Immature natural killer cell (primary cell): ENCODE results near the gene PTTG1IP. TPM values are rescaled to one million over a fixed set of nuclear protein-coding genes. Genes with fewer than 3 reads are reported as not detected.
A peak's percentile ranks its signal among the peaks of the same experiment; 100 is the strongest.
"Not testable (repeated sequence)": the region's sequence is repeated elsewhere in the genome, so short reads cannot be mapped to it uniquely, and the experiment has no call there.

Experiments
- DNase-seq, 3 donors: peaks; one replicate each; pipeline ENCODE4 v3.0.0; 2022; ENCODE audit warnings: mixed read lengths in 1 of 3
- H3K27ac Mint-ChIP-seq, 6 donors: one replicate each; pipeline ENCODE4 v1.8.0; 2020; ENCODE audit warnings: mixed read lengths in 6 of 6, mild to moderate bottlenecking in 5 of 6, inconsistent platforms in 4 of 6, moderate library complexity in 3 of 6
- H3K27me3 Mint-ChIP-seq, 3 donors: one replicate each; pipeline ENCODE4 v1.8.0; 2020 to 2021; ENCODE audit warnings: low read depth in 3 of 3, mild to moderate bottlenecking in 3 of 3, mixed read lengths in 3 of 3, moderate library complexity in 3 of 3, inconsistent platforms in 1 of 3
- H3K36me3 Mint-ChIP-seq, 3 donors: one replicate each; pipeline ENCODE4 v1.8.0; 2020; ENCODE audit warnings: mixed read lengths in 3 of 3, inconsistent platforms in 2 of 3, mild to moderate bottlenecking in 2 of 3
- H3K4me1 Mint-ChIP-seq, 2 donors: one replicate each; pipeline ENCODE4 v1.8.0; 2020; ENCODE audit warnings: inconsistent platforms in 2 of 2, mild to moderate bottlenecking in 2 of 2, mixed read lengths in 2 of 2, moderate library complexity in 1 of 2
- H3K4me3 Mint-ChIP-seq, 5 donors: one replicate each; pipeline ENCODE4 v1.8.0; 2020; ENCODE audit warnings: mild to moderate bottlenecking in 5 of 5, mixed read lengths in 5 of 5, inconsistent platforms in 3 of 5, moderate library complexity in 3 of 5
- H3K9me3 Mint-ChIP-seq, 6 donors: one replicate each; pipeline ENCODE4 v1.8.0; 2020; ENCODE audit warnings: mild to moderate bottlenecking in 6 of 6, mixed read lengths in 6 of 6, inconsistent platforms in 4 of 6, moderate library complexity in 3 of 6
- polyA plus RNA-seq, 3 donors: library from polyadenylated mRNA; unstranded; fragments of 300-500 nt; fragmentation: Illumina TruSeq; gene quantifications; one replicate each; pipeline ENCODE4 v1.2.3, GENCODE V29; 2021

Gene PTTG1IP
- polyA plus RNA-seq, 3 donors from 2014 or later: 67.7 to 103 (median 92.9) TPM

DNA sequence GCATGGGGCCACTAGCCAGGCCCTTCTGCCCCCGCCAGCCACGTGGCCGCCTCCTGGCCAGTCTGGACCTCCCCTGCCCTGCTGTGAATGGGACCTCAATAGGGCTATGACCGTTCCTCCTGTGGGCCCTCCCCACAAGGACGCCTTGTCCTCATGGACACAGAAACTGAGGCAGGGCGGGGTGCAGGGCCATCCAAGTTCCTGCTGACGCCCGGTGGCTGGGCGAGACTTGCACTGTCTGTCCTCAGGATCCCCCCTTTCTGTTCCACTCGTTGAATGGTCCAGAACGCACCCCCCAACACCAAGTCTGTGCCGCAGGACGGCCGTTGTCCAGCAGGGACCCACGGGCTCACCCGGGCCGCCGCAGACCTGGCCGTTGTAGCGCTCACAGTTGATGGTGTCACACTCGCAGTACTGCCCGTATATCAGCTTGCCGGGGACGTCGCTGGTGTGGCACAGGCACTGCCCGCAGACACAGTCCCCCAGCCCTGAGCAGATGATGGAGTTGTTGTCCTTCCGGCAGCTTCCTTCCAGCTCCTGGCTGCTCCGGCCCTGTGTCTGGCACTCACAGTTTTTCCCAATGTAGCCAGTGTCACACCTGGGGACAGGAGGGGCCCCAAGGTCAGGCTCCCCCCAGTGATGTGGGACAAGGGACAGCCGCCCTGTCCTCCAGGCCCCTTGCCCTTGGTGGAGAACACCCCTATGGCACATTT is 16.3 kb upstream of the PTTG1IP start:
- no peak overlapping the region for H3K4me3 Mint-ChIP-seq
- H3K27me3 Mint-ChIP-seq: peaks cover 15 to 27% (median 17%) of the 10 kb centered on the region in 3 donors
- DNase-seq: no peak
- peaks cover 32 to 34% of the 10 kb centered on the region in 2 donors for H3K4me1 Mint-ChIP-seq
- H3K9me3 Mint-ChIP-seq: no peaks in the 10 kb centered on the region
- H3K36me3 Mint-ChIP-seq: peaks cover 14 to 19% (median 18%) of the 10 kb centered on the region in 3 donors
- H3K27ac Mint-ChIP-seq: peak overlapping the region in 1 of 6 donors; percentile 24

DNA sequence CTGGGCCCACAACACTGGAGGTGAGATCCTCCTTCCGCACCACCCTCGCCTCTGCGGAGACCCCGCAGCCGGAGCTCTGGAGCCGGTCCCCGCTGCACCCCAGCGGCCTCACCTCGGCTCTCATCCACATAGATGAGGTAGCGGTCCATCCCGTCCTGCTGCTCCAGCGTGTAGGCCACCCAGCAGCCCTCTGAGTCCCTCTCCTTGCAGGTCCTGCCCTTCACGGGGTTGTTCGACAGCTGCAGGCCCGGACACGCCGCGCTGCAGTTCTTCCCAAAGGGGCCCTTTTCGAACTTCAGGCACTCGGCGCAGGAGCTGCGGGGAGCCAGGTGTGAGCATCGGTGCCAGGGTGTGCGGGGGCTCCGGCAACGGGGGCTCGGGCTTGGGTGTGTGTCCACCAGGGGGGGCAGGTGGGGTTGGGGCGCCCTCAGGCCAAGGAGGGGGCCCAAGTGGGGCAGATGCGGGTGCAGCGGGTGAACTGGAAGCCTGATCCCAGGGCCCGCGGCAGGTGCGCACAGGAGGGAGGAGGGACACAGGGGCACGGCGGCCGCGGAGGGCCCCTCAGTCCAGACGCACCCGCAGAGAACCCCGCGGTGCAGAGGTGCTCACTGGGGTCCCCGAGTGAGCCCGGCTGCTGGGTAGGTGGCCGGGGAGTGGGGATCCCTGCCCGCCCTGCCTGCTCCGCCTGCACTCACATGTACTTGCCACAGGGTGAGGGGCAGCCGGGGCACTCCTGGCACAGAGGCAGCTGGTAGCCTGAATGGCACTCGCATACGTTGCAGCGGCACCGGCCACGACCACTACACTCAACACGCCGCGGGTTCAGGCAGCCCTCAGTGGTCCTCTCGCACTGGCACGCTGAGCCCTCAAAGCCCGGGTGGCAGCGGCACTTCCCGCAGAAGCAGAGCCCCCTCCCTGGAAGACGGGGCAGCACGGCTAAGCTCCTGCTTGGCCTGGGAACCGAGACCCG is 15.4 kb upstream of the PTTG1IP start:
- Mint-ChIP-seq H3K27me3 (peaks cover 15 to 27% (median 16%) of the 10 kb centered on the region in 3 donors), H3K4me1 (peaks cover 32 to 34% of the 10 kb centered on the region in 2 donors), H3K4me3 (no peak overlapping the region), H3K9me3 (no peaks in the 10 kb centered on the region), H3K27ac (no peak overlapping the region), H3K36me3 (peaks cover 13 to 18% (median 17%) of the 10 kb centered on the region in 3 donors)
- DNase-seq: no peak

DNA sequence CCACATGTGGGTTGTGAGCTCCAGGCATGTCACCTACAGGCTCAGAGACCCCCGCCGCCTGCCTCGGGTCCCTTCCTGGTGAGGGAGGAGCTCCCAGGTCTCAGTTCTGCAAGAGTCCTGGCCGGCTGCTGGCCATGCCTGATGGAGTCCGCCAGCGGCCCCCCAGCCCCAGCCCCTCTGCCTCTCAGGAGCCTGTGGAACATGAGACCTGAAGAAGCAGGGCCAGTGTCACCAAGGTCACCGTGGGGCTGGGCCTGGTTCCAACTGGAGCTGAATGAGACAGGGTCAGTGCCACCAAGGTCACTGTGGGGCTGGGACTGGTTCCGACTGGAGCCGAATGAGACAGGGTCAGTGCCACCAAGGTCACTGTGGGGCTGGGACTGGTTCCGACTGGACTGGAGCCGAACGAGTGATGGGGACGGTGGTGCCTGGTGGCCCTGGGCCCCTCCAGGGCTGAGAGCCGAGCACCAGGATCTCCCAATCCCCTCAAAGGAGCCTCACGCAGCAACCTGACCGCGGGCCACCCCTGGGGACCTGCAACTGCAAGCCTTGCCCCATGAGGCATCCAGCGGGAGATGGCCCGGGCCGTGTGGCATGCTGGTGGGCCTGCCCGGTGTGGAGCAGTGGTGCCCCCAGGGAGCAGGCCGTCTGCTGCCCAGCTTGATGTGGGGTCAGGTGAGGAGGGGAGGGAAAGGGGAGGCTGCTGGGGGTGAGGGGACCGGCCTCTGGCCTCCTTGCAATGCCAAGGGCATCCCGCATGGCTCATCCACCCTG is 14.5 kb upstream of the PTTG1IP start:
- H3K9me3 Mint-ChIP-seq: no peaks in the 10 kb centered on the region
- no peak for DNase-seq
- peaks cover 24 to 25% of the 10 kb centered on the region in 2 donors for H3K4me1 Mint-ChIP-seq
- H3K4me3 Mint-ChIP-seq: no peak overlapping the region
- peaks cover 9 to 13% (median 12%) of the 10 kb centered on the region in 3 donors for H3K36me3 Mint-ChIP-seq
- peaks cover 10 to 24% (median 16%) of the 10 kb centered on the region in 3 donors for H3K27me3 Mint-ChIP-seq
- H3K27ac Mint-ChIP-seq: no peak overlapping the region

DNA sequence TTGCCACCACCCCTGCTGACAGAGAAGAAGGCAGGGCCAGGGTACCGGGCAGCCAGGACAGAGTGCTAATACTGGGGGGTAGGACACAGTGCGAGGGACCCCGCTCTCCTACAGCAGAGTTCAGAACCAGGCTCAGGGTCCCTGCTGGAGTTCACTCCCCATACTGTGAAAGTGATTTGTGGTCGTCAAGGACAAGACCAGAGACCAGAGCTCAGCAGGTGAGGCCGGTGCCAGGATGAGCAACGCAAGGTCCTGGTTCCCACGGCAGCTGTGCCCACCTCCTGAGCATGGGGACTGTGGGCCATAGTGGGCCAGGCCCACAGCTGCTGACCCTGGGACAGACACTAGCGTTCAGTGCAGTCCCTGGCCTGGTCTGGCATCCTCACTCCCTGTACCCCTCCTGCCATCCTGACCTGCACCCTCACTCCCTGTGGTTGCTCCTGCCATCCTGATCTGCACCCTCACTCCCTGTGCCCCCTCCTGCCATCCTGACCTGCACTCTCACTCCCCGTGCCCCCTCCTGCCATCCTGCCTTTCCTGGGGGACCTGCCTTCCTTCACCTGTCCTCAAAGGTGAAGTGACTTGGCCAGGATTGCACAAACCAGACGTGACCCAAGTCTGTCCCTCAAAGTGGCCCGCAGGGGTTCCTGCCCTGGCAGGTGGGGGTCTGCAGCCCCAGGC is 13.8 kb upstream of the PTTG1IP start:
- Mint-ChIP-seq H3K9me3 (no peaks in the 10 kb centered on the region), H3K4me3 (no peak overlapping the region), H3K27me3 (peaks cover 10 to 20% (median 16%) of the 10 kb centered on the region in 3 donors), H3K27ac (peak overlapping the region in 4 of 6 donors; percentile 16 to 64 (median 52)), H3K36me3 (peaks cover 4 to 13% (median 8%) of the 10 kb centered on the region in 3 donors), H3K4me1 (peaks cover 23 to 24% of the 10 kb centered on the region in 2 donors)
- DNase-seq: no peak

DNA sequence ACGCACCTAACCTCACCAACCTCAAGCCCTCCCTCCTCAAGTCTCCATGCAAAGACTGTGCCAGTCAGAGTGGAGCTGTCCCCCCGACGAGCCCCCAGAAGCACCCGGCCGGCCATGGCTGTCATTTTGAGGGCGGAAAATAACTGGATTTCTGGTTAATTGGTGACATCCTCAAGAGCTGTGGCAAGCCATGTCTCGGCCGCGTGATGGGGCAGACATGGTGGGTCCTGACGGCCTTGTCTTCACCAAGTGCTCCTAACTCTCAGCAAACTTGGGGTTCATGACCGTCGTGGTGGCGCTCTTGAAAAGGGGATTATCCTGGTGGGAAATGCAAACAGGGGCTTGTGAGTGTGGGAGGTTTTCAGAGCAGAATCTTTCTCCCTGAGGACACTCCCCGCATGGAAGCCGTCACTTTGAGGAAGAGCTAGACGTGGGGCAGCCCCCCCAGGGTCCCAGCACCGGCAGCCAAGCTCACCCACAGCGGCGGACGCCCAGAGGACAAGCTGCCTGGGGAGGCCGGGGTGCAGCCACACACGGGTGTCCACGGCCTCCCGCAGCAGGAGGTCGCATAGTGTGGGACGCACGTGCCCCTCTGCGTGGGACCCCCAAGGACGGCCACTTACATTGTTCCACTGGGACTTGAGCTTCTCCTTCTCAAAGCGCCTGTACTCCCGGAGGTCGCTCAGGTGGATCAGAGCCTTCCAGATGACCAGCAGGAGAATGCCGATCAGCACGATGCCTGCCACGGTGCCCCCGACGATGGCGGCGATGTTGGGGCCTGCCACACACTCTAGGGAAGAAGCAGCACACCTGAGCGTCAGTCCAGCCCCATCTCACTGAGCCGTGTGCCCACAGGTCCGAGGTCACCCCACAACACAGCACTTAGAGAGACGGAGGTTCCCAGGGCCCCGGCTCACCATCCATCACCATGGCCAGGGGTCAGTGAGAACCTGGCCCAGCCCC is 12.9 kb upstream of the PTTG1IP start:
- H3K4me3 Mint-ChIP-seq: no peak overlapping the region
- H3K27ac Mint-ChIP-seq: peak overlapping the region in 5 of 6 donors; percentile 16 to 72 (median 61)
- peaks cover 32% of the 10 kb centered on the region in 2 donors for H3K4me1 Mint-ChIP-seq
- no peaks in the 10 kb centered on the region for H3K9me3 Mint-ChIP-seq
- peaks cover 10 to 16% (median 16%) of the 10 kb centered on the region in 3 donors for H3K27me3 Mint-ChIP-seq
- DNase-seq: peak in 2 of 3 donors; percentile 38 to 39
- peaks cover 4 to 13% (median 8%) of the 10 kb centered on the region in 3 donors for H3K36me3 Mint-ChIP-seq

DNA sequence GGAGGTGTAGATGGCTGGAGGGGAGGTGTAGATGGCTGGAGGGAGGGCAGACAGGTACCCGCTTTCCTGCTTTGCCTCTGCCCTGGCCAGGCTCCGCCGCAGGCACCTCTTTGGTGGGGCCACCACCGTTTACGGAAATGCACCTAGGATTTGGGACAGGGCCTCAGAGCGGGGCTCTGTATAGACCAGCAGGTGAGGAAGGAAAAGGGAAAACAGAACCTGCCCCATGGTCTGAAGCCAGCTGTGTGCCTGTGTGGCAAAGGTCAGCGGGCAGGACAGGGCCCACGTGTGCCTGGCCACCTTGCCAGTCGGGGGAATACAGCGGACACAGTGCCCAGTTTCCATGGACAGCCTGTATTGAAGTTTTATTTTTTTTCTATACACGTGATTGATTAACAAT is 12.1 kb upstream of the PTTG1IP start:
- Mint-ChIP-seq H3K36me3 (peaks cover 4 to 13% (median 8%) of the 10 kb centered on the region in 3 donors), H3K27ac (peak overlapping the region; percentile 5 to 65 (median 18)), H3K4me3 (no peak overlapping the region), H3K27me3 (peaks cover 10 to 16% (median 13%) of the 10 kb centered on the region in 3 donors), H3K9me3 (no peaks in the 10 kb centered on the region), H3K4me1 (peaks cover 38 to 39% of the 10 kb centered on the region in 2 donors)
- no peak for DNase-seq

DNA sequence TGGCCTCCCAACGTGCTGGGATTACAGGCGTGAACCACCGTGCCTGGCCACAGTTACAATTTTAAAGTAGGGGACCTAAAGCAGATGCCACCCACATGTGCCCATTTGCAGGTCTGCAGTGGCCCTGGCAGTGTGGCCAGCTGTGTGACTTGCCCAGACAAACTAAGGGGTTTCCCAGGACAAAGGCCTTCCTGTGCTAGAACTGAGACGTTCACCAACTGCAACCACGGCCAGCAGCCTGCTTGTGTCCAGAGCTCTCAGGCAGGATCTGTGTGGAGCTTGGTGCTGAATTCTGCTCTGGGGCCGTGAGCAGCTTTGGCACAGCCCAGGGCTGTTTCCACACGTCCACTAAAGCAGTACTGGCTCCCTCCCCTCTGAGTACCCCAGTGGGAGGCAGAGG is 10.6 kb upstream of the PTTG1IP start:
- Mint-ChIP-seq H3K27me3 (peaks cover 5 to 16% (median 10%) of the 10 kb centered on the region in 3 donors), H3K27ac (peak overlapping the region; percentile 61 to 82 (median 69)), H3K9me3 (no peaks in the 10 kb centered on the region), H3K36me3 (peaks cover 4 to 13% (median 8%) of the 10 kb centered on the region in 3 donors), H3K4me1 (peaks cover 38 to 41% of the 10 kb centered on the region in 2 donors), H3K4me3 (no peak overlapping the region)
- no peak for DNase-seq

DNA sequence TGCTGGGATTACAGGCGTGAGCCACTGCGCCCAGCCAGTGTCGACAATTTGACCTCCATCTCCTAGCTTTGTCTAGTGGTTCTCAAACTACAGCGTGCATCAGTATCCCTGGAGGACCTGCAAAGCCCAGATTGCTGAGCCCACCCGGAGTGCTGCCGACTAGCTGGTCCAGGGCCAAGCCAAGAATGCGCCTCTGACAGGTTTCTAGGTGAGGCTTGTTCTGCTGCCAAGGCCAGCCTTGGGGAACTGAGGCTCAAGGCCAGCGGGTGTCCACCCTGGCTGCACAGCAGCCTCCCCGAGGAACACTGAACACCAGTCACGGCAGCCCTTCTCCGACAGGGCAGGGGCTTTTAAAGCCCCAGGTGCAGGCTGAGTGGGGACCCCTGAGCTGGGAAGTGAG is 9.8 kb upstream of the PTTG1IP start:
- H3K4me3 Mint-ChIP-seq: no peak overlapping the region
- peaks cover 5 to 13% (median 10%) of the 10 kb centered on the region in 3 donors for H3K27me3 Mint-ChIP-seq
- H3K27ac Mint-ChIP-seq: peak overlapping the region in 1 of 6 donors; percentile 61
- H3K9me3 Mint-ChIP-seq: no peaks in the 10 kb centered on the region
- DNase-seq: no peak
- H3K36me3 Mint-ChIP-seq: peaks cover 4 to 13% (median 8%) of the 10 kb centered on the region in 3 donors
- H3K4me1 Mint-ChIP-seq: peaks cover 38 to 41% of the 10 kb centered on the region in 2 donors

DNA sequence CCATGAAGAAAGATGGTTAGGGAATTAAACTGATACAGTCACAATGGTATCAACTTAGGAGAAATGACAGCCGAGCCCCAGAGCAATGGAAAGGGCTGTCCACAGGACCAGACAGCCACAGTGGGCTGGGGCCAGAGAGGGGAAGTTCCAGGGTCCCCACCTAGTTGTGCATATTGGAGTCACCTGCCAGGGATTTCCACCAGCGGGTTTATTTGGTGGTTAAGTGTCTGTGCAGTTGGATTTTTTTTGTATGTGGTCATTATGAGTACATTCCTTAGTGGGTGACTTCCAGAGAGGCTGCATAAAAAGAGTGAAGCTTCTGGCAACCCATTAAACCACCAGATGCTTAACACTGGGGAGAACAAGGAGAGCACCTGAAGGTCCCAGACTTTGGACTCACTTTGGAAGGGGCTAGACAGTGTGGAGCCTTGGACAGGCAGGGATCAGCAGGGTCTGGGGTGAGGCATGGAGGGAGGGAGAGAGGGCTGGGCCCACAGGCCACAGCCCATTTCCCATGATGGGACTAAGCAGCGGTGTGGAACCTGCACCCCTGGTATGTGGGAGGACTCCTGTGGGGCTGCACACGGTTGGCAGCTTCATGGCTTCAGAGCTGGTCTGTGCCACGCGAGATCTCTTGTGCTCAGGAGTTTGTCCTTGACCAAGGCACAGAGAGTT is 7.8 kb upstream of the PTTG1IP start:
- H3K9me3 Mint-ChIP-seq: no peaks in the 10 kb centered on the region
- H3K27me3 Mint-ChIP-seq: peaks cover 0 to 7% (median 6%) of the 10 kb centered on the region in 3 donors
- peak overlapping the region; percentile 27 to 87 (median 54) for H3K27ac Mint-ChIP-seq
- no peak overlapping the region for H3K4me3 Mint-ChIP-seq
- peaks cover 4 to 9% (median 8%) of the 10 kb centered on the region in 3 donors for H3K36me3 Mint-ChIP-seq
- DNase-seq: peak in 1 of 3 donors; percentile 27
- peaks cover 32 to 40% of the 10 kb centered on the region in 2 donors for H3K4me1 Mint-ChIP-seq

DNA sequence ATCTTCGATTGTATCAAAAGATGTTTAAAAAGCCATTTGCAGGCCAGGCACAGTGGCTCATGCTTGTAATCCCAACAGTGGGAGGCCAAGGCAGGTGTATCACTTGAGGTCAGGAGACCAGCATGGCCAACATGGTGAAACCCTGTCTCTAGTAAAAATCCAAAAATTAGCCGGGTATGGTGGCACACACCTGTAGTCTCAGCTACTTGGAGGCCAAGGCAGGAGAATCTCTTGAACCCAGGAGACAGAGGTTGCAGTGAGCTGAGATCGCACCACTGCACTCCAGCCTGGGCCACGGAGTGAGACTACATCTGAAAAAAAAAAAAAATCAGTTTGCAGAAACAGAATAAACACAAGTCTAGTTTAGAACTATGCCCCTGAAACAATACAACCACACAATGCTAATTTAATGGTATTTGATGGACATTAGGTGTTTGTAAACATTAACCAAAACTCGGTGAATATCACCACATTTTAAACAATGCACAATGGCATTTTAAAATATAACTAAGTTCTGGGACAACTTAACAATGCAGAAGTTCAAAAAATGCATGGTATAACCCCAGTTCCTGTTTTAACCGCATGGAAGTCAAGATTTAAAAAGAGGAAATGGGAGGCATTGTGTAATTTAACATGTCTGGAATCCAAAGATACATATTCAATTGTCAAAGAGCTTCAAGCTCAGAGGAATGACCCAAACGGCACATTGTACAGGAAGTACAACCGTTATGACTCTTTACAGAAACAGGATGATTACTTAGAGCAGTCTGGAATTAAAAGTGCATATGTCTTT is 7.1 kb upstream of the PTTG1IP start:
- Mint-ChIP-seq H3K27ac (peak overlapping the region in 4 of 6 donors; percentile 3 to 87 (median 60)), H3K9me3 (no peaks in the 10 kb centered on the region), H3K4me1 (peaks cover 31 to 39% of the 10 kb centered on the region in 2 donors), H3K27me3 (peaks cover 1 to 2% (median 1%) of the 10 kb centered on the region in 3 donors), H3K4me3 (no peak overlapping the region), H3K36me3 (peaks cover 0 to 2% (median 2%) of the 10 kb centered on the region in 3 donors)
- DNase-seq: no peak

DNA sequence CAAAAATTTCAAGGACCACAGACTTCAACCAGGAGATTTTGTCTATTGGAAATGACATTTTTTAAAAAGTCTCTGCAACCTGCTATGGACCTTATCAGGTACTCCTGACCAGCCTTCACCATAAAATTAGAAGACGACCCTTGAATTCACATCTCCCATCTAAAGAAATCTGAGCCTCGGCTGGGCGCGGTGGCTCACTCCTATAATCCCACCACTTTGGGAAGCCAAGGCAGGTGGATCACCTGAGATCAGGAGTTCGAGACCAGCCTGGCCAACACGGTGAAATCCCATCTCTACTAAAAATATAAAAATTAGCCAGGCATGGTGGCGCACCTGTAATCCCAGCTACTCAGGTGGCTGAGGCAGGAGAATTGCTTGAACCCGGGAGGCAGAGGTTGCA is 5.7 kb upstream of the PTTG1IP start:
- H3K4me3 Mint-ChIP-seq, H3K9me3 Mint-ChIP-seq, DNase-seq, H3K27ac Mint-ChIP-seq, H3K36me3 Mint-ChIP-seq: not testable (repeated sequence)
- H3K4me1 Mint-ChIP-seq: peaks cover 43 to 51% of the 10 kb centered on the region in 2 donors
- peaks cover 10 to 11% (median 10%) of the 10 kb centered on the region in 3 donors for H3K27me3 Mint-ChIP-seq
